Activated CD8-positive, alpha-beta T cell treated with anti-CD3 and anti-CD28 coated beads for 36 hours (primary cell): ENCODE measurements around the gene EPHB4. TPM values are rescaled to one million over a fixed set of nuclear protein-coding genes. Genes with fewer than 3 reads are reported as not detected.

ENCODE experiments used
- ATAC-seq: fragments of 200-7000 bp; cut with Tn5 transposase; one replicate; pipeline ENCODE4 v1.10.0; 2021; ENCODE audit warnings: mild to moderate bottlenecking, moderate library complexity
- CTCF ChIA-PET: fragments of 350-600 bp; sonication (Branson Sonifier 250); formaldehyde crosslinking; loops from one replicate; lab custom pipeline; 2021; ENCODE audit warnings: antibody characterized with exemption; lab: Charles Lee
- POLR2A ChIA-PET: fragments of 350-600 bp; sonication (Branson Sonifier 250); formaldehyde crosslinking; loops from one replicate; lab custom pipeline; 2021; ENCODE audit warnings: antibody characterized with exemption; lab: Charles Lee
- DNase-seq: peaks from one replicate; pipeline ENCODE4 v3.0.0-alpha.2; 2020
- H3K27ac Mint-ChIP-seq: one replicate; pipeline ENCODE4 v1.8.0; 2021; ENCODE audit warnings: mild to moderate bottlenecking, mixed read lengths
- H3K27me3 Mint-ChIP-seq: one replicate; pipeline ENCODE4 v1.8.0; 2021; ENCODE audit warnings: mixed read lengths
- H3K36me3 Mint-ChIP-seq: one replicate; pipeline ENCODE4 v1.8.0; 2021; ENCODE audit warnings: low read depth, mixed read lengths
- H3K4me1 Mint-ChIP-seq: one replicate; pipeline ENCODE4 v1.8.0; 2021; ENCODE audit warnings: low read depth, mixed read lengths
- H3K4me3 Mint-ChIP-seq: one replicate; pipeline ENCODE4 v1.8.0; 2021; ENCODE audit warnings: mild to moderate bottlenecking, moderate library complexity, mixed read lengths
- H3K9me3 Mint-ChIP-seq: one replicate; pipeline ENCODE4 v1.8.0; 2021; ENCODE audit warnings: mixed read lengths
- CTCF ChIP-seq: fragments of 200-600 bp; IDR thresholded peaks from one replicate; pipeline ENCODE4 v1.8.0; 2022; ENCODE audit warnings: antibody characterized with exemption, mild to moderate bottlenecking
- intact Hi-C: fragments of 100-400 bp; cut with micrococcal nuclease; formaldehyde crosslinking; loops from one replicate; pipeline ENCODE4 v1.10.0; 2022
- total RNA-seq, 2 experiments: library from RNA; stranded (reverse); gene quantifications; one replicate each; pipeline ENCODE4 v1.2.3, GENCODE V29; 2021

Gene EPHB4
- total RNA-seq, 2 experiments from 2014 or later = 4.8 to 5.8 TPM

GRCh38 chr7:100825751-100826513 is 1.4 kb downstream of the EPHB4 start:
- no peak for DNase-seq
- POLR2A ChIA-PET = no interaction called here
- intact Hi-C loops = no loop called here
- no peak overlapping the region for H3K27ac Mint-ChIP-seq
- TF ChIP-seq CTCF = no peak
- H3K36me3 Mint-ChIP-seq = no peaks in the 10 kb centered on the region
- H3K4me3 Mint-ChIP-seq = peak overlapping the region; percentile 42
- peaks cover 17% of the 10 kb centered on the region for H3K4me1 Mint-ChIP-seq
- no peak for ATAC-seq
- CTCF ChIA-PET = interaction anchor here (0.7 kb wide), 1 partner anchor 318 kb away, joined by 3 read pairs; no protein-coding TSS in a partner anchor
- H3K27me3 Mint-ChIP-seq = peaks cover 33% of the 10 kb centered on the region
- H3K9me3 Mint-ChIP-seq = no peaks in the 10 kb centered on the region

GRCh38 chr7:100825215-100825671 is 2.1 kb downstream of the EPHB4 start:
- ATAC-seq (no peak), DNase-seq (no peak)
- no peak overlapping the region for H3K27ac Mint-ChIP-seq
- H3K27me3 Mint-ChIP-seq = peaks cover 33% of the 10 kb centered on the region
- no peaks in the 10 kb centered on the region for H3K36me3 Mint-ChIP-seq
- H3K4me3 Mint-ChIP-seq = no peak overlapping the region
- ChIA-PET CTCF (interaction anchor here (0.7 kb wide), 1 partner anchor 319 kb away, joined by 3 read pairs; no protein-coding TSS in a partner anchor), POLR2A (no interaction called here)
- peaks cover 17% of the 10 kb centered on the region for H3K4me1 Mint-ChIP-seq
- intact Hi-C loops = no loop called here
- no peak for TF ChIP-seq CTCF
- H3K9me3 Mint-ChIP-seq = no peaks in the 10 kb centered on the region

- POLR2A ChIA-PET = no interaction called here
- ATAC-seq = no peak
- no peaks in the 10 kb centered on the region for H3K9me3 Mint-ChIP-seq
- H3K27ac Mint-ChIP-seq = no peak overlapping the region
- CTCF ChIA-PET = no interaction called here
- H3K4me1 Mint-ChIP-seq = peaks cover 17% of the 10 kb centered on the region
- H3K4me3 Mint-ChIP-seq = no peak overlapping the region
- no peak for DNase-seq
- peaks cover 33% of the 10 kb centered on the region for H3K27me3 Mint-ChIP-seq
- no peaks in the 10 kb centered on the region for H3K36me3 Mint-ChIP-seq
- intact Hi-C loops = no loop called here
- TF ChIP-seq CTCF = no peak
Observed at GRCh38 chr7:100824499-100825214, 2.7 kb downstream of the EPHB4 start.

GRCh38 chr7:100823534-100823933 is 3.8 kb downstream of the EPHB4 start:
- H3K4me1 Mint-ChIP-seq = peaks cover 14% of the 10 kb centered on the region
- ChIA-PET POLR2A (no interaction called here), CTCF (no interaction called here)
- no peak for DNase-seq
- no peak overlapping the region for H3K4me3 Mint-ChIP-seq
- TF ChIP-seq CTCF = no peak
- no peak for ATAC-seq
- no peaks in the 10 kb centered on the region for H3K36me3 Mint-ChIP-seq
- H3K27ac Mint-ChIP-seq = no peak overlapping the region
- no peaks in the 10 kb centered on the region for H3K9me3 Mint-ChIP-seq
- peaks cover 30% of the 10 kb centered on the region for H3K27me3 Mint-ChIP-seq
- intact Hi-C loops = no loop called here

DNA sequence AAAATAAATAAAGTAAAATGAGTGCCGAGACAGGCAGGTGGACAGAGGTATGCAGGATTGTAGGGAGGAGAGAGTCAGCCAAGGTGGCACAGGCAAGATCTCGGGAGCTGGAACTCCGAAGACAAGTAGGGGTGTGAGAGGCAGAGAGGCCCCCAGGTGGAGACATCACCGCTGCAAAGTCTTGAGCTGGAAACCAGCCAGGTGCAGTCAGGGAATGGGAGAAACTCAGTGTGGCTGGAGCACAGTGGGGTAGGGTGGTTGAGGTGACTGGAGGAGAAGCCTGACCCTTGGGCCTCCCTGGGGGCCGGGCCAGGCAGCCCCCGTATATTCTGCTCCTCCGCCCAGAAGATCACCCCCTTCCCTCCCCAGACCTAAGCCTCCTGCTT is 4.2 kb downstream of the EPHB4 start:
- Mint-ChIP-seq H3K9me3 (no peaks in the 10 kb centered on the region), H3K27ac (no peak overlapping the region), H3K4me1 (peaks cover 14% of the 10 kb centered on the region), H3K36me3 (no peaks in the 10 kb centered on the region), H3K27me3 (peaks cover 28% of the 10 kb centered on the region), H3K4me3 (no peak overlapping the region)
- intact Hi-C loops = no loop called here
- DNase-seq (no peak), ATAC-seq (no peak)
- ChIA-PET CTCF (interaction anchor here (1.7 kb wide), 1 partner anchor 23 kb away, joined by 7 read pairs; no protein-coding TSS in a partner anchor), POLR2A (no interaction called here)
- TF ChIP-seq CTCF = no peak
